Mesothelial cell of epicardium (in vitro differentiated cells): ENCODE results near the gene MOSPD3. TPM values are rescaled to one million over a fixed set of nuclear protein-coding genes. Genes with fewer than 3 reads are reported as not detected.

Experiments
- DNase-seq, 2 experiments: peaks; one replicate each; pipeline ENCODE4 v3.0.0; 2021; ENCODE audit warnings: low spot score in 2 of 2; ENCODE audit not compliant: unreplicated experiment in 2 of 2
- H3K27ac Mint-ChIP-seq: 2 replicates; pipeline ENCODE4 v1.8.0; 2021; ENCODE audit warnings: mixed read lengths
- H3K27me3 Mint-ChIP-seq: 2 replicates; pipeline ENCODE4 v1.8.0; 2021; ENCODE audit warnings: low read depth, mixed read lengths
- H3K36me3 Mint-ChIP-seq: 2 replicates; pipeline ENCODE4 v1.8.0; 2021; ENCODE audit warnings: mixed read lengths
- H3K4me1 Mint-ChIP-seq: 2 replicates; pipeline ENCODE4 v1.8.0; 2021; ENCODE audit warnings: mixed read lengths
- H3K4me3 Mint-ChIP-seq: 2 replicates; pipeline ENCODE4 v1.8.0; 2021; ENCODE audit warnings: mild to moderate bottlenecking, moderate library complexity, mixed read lengths
- H3K9me3 Mint-ChIP-seq: 2 replicates; pipeline ENCODE4 v1.8.0; 2021; ENCODE audit warnings: mixed read lengths
- total RNA-seq: library from RNA; stranded (reverse); gene quantifications from 3 replicates; pipeline ENCODE4 v1.2.1, GENCODE V29; 2021
- TF ChIP-seq, protein P1 (sequence below): fragments of 200-600 bp; sonication (generic); IDR thresholded peaks from one replicate; pipeline ENCODE4 v1.5.0; 2021; ENCODE audit warnings: antibody characterized with exemption; ENCODE audit not compliant: unreplicated experiment

MOSPD3 gene
- total RNA-seq, 1 donor from 2014 or later, result 25.9 TPM

DNA sequence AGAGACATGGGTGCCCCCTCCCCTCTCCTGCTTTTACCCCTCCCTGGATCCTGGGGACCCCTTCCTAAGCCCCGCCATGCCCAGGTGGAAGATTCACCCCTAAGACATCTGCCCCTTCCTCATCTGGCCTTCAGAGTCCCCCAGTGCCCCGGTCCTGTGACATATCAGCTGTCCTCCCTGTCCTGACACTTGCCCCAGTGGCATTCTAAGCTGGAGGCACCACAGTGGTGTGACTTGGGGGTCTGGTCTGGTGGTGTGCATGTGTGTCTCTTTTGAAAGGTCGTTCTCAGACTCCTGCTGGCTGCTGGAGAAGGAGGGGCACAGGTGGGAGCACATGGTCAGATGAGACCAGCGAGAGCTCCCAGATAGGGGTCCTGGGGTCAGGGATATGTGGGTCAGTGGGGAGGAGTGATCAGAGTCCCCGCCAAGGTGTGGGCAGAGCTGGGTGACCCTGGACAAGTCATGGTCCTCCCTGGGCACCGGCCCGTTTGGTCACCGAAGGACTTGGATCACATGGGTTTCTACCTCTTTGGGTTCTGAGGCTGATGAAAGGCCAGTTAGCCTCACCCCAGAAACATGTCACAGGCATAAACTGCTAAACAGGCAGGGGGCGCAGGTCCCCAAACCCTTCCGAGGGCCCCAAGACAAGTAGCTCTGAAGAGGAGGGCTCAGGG lies 29.7 kb downstream of the MOSPD3 start:
- Mint-ChIP-seq H3K4me1 (no peaks in the 10 kb centered on the region), H3K9me3 (no peaks in the 10 kb centered on the region), H3K27ac (no peak overlapping the region), H3K36me3 (no peaks in the 10 kb centered on the region), H3K4me3 (no peak overlapping the region), H3K27me3 (peaks cover 18% of the 10 kb centered on the region)
- TF ChIP-seq, protein P1, sequence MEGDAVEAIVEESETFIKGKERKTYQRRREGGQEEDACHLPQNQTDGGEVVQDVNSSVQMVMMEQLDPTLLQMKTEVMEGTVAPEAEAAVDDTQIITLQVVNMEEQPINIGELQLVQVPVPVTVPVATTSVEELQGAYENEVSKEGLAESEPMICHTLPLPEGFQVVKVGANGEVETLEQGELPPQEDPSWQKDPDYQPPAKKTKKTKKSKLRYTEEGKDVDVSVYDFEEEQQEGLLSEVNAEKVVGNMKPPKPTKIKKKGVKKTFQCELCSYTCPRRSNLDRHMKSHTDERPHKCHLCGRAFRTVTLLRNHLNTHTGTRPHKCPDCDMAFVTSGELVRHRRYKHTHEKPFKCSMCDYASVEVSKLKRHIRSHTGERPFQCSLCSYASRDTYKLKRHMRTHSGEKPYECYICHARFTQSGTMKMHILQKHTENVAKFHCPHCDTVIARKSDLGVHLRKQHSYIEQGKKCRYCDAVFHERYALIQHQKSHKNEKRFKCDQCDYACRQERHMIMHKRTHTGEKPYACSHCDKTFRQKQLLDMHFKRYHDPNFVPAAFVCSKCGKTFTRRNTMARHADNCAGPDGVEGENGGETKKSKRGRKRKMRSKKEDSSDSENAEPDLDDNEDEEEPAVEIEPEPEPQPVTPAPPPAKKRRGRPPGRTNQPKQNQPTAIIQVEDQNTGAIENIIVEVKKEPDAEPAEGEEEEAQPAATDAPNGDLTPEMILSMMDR, result no peak
- no peak for DNase-seq

GRCh38 chr7:100642534-100642907 lies 30.2 kb downstream of the MOSPD3 start:
- no peak for DNase-seq
- H3K9me3 Mint-ChIP-seq, result no peaks in the 10 kb centered on the region

GRCh38 chr7:100649826-100650565 lies 37.7 kb downstream of the MOSPD3 start:
- no peak overlapping the region for H3K4me3 Mint-ChIP-seq
- H3K4me1 Mint-ChIP-seq, result no peaks in the 10 kb centered on the region
- DNase-seq, result no peak
- no peaks in the 10 kb centered on the region for H3K9me3 Mint-ChIP-seq
- H3K27ac Mint-ChIP-seq, result no peak overlapping the region
- TF ChIP-seq, protein P1, result no peak
- no peaks in the 10 kb centered on the region for H3K36me3 Mint-ChIP-seq
- peaks cover 40% of the 10 kb centered on the region for H3K27me3 Mint-ChIP-seq

More at GRCh38 chr7:100642534-100642907, 30.2 kb downstream of the MOSPD3 start:
- H3K4me3 Mint-ChIP-seq, result no peak overlapping the region
- no peaks in the 10 kb centered on the region for H3K36me3 Mint-ChIP-seq
- peaks cover 18% of the 10 kb centered on the region for H3K27me3 Mint-ChIP-seq
- H3K27ac Mint-ChIP-seq, result no peak overlapping the region
- TF ChIP-seq, protein P1, result no peak
- no peaks in the 10 kb centered on the region for H3K4me1 Mint-ChIP-seq

GRCh38 chr7:100654908-100655831 lies 42.8 kb downstream of the MOSPD3 start:
- peaks cover 66% of the 10 kb centered on the region for H3K27me3 Mint-ChIP-seq

More at GRCh38 chr7:100654908-100655831, 42.8 kb downstream of the MOSPD3 start:
- DNase-seq, result no peak
- Mint-ChIP-seq H3K36me3 (no peaks in the 10 kb centered on the region), H3K9me3 (no peaks in the 10 kb centered on the region), H3K27ac (no peak overlapping the region), H3K4me1 (no peaks in the 10 kb centered on the region), H3K4me3 (no peak overlapping the region)
- TF ChIP-seq, protein P1, result no peak
